ENCODE measurements around the gene G6PC2.

GRCh38 chr2:168915441-168916330, 14.6 kb downstream of the G6PC2 start:
- TF ChIP-seq CTCF (IDR thresholded peaks at IDR 0.05; ENCODE audit: insufficient read depth, low read length, poor library complexity, severe bottlenecking) = no peak
- no peak for TF ChIP-seq EZH2phosphoT487 (conservative IDR thresholded peaks at IDR 0.05; ENCODE audit: low read length)

Data from SU-DHL-6 (cell line).